HG03558 (cell line): Measurements from ENCODE around the gene CENPP.
"Not testable (repeated sequence)": the region's sequence is repeated elsewhere in the genome, so short reads cannot be mapped to it uniquely, and the experiment has no call there.

Source experiments
- ATAC-seq: cut with Tn5 transposase; IDR thresholded peaks from one replicate; pipeline ENCODE4 v1.9.1; 2021; ENCODE audit warnings: moderate number of reproducible peaks; ENCODE audit not compliant: unreplicated experiment; ENCODE audit errors: extremely low read depth

CENPP gene

DNA sequence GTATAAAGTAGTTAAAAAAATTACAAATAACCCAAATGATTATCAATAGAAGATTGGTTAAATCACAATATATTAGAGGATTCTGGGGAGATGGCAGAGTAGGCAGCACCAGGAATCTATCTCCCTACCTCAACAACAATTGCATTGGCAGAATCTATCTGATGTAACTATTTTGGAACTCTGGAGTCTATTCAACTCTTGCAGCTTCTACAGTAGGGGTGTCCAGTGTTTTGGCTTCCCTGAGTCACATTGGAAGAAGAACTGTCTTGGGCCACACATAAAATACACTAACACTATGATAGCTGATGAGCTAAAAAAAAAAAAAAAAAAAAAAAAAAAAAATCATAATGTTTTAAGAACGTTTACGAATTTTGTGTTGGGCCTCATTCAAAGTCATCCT is 239.2 kb downstream of the CENPP start:
- no peak for ATAC-seq

DNA sequence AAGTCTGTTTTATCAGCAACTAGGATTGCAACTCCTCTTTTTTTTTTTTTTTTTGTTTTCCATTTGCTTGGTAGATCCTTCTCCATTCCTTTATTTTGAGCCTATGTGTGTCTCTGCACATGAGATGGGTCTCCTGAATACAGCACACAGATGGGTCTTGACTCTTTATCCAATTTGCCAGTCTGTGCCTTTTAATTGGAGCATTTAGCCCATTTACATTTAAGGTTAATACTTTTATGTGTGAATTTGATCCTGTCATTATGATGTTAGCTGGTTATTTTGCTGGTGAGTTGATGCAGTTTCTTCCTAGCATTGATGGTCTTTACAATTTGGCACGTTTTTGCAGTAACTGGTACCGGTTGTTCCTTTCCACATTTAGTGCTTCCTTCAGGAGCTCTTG is 246.1 kb downstream of the CENPP start:
- ATAC-seq, result not testable (repeated sequence)

GRCh38 chr9:92573612-92574011 is 247.9 kb downstream of the CENPP start:
- ATAC-seq, result not testable (repeated sequence)

DNA sequence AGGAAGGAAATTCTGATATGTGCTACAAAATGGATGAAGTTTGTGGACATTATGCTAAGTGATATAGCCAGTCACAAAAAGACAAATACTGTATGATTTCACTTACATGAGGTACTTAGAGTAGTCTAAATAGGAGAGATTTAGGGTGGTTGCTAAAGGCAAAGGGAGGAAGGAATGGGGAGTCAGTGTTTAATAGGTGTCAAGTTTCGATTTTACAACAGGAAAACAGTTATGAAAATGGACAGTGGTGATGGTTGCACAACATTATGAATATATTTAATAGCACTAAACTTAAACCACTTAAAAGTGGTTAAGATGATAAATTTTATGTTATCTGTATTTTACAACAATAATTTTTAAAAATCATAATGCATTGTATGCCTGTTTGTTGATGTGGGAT is 250.4 kb downstream of the CENPP start:
- ATAC-seq, result no peak

DNA sequence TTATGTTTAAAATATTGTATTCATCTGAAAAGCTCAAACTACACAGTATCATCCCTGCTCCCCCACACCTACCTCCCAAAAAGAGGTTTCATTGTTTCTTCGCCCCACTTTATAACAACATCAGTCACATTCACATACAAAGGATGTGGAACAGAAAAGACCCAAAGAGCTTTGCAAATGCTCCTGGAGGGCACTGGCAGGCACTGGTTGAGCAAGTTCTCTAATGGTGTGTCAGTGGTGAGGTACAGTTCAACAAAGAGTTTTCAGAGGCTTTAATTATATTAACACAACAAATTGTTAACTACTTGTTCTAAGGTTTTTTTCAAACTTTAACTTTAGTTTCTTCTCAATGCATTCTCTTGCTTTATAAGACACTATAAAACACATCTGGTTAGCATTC is 264.2 kb downstream of the CENPP start:
- ATAC-seq, result no peak

GRCh38 chr9:92590377-92590776 is 264.6 kb downstream of the CENPP start:
- no peak for ATAC-seq

DNA sequence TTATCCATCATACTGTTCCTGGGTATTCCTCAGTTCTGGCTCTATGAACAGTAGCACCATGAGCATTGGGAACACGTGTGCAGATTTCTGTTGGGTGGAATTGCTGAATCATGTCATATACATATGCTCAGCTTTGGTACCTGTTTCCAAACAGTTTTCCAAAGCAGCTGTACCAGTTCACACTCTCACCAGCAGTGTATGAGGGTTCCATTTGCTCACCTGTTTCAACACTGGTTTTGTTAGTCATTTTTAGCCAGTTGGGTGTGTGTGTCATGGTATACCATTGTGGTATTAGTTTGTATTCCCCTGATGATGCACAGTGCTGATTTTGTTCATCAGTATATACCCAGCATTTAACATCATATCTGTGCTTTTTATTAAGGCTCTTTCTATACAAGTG is 266.8 kb downstream of the CENPP start:
- no peak for ATAC-seq

DNA sequence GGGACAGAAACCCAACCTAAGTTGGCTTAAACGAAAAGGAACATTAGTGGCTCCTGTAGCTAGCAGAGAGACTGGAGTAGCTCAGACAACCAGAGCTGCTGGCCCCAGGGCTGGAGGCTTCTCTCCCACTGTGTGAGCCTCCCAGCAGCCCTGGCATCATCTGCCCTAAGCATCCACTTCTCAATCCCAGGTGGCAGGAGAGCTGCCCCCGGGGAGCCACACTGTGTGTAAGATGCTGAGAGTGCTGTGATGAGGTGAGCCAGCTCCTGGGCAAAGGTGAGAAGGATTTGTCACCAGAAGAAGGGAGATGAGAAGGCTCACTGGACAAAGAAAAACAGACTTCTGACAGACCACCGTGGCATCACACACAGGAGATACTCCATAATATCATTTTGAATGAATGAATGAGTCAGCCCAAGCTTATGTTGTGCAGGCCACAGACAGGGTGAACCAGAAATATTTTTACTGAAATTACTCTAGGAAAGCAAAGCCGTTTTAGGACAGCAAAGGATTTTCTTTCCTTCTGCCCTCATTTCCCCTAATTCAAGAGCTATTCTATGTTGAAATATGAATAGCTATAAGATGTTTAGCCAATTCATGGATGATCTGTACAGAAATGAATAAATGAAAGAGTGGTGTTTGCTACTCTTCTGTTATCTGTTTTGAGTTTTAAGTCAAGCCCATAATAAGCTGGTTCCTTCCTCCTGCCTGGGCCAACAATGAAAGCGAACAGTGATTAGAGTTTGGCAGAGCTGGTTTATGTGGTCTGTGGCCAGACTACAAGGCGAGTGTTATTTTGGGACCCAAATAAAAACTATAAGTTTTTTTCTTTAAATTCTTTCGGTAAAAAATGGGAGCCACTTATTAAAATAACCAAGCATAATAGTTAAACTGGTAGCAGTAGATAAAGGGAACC is 267.5 kb downstream of the CENPP start:
- ATAC-seq, result no peak

DNA sequence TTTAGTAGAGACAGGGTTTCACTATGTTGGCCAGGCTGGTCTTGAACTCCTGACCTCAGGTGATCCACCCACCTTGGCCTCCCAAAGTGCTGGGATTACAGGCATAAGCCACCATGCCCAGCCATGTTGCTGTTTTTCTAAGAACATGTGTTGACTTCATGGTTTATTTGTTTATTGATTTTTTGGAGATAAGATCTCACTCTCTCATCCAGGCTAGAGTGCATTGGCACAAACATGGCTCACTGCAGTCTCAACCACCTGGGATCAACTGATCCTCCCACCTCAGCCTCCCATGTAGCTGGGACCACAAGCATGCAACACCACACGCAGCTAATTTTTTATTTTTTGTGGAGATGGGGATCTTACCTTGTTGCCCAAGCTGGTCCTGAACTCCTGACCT is 269.3 kb downstream of the CENPP start:
- not testable (repeated sequence) for ATAC-seq

- ATAC-seq, result no peak
Measured at GRCh38 chr9:92595930-92596329, 270.2 kb downstream of the CENPP start.

DNA sequence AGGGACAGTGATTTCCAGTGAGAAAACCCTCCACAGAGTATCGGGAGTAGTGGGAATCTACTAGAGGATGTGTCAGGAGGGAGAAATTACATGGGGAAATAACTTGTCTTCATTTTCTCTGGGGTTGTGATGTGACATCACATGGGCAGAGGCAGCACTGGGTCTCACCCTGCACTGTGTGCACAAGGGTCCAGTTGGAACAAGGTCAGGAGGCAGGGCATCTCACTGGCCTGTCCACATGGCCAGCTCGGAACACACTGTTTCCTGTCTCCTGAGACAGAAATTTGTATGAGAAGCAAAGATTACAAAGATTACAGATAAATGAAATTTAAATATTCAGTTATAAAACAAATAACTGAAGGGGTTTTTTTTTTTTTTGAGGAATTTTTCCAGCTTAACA is 272.6 kb downstream of the CENPP start:
- no peak for ATAC-seq

DNA sequence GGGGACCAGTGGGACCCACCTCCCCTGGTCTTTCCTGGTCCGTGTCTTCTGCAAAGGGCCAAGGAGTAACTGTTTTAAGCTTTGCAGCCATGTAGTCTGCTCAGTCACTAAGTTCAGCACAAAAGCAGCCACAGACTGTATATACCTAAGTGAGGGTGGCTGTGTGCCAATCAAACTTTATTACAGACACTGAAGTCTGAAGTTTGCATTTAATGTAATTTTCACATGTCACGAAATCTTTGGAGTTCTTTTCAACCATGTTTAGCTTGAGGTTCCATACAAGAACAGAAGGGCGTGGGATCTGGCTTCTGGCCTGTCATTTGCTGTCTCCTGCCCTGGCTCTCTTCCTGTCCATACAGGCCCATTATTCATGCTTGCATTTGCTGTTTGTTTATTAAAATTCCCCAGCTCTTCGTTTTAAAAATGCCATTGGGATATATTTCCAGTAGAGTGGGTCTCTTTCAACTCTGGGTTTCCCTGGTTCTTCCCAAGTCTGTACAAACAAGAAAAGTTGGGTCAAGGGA is 274.2 kb downstream of the CENPP start:
- no peak for ATAC-seq

GRCh38 chr9:92600462-92601261 is 274.9 kb downstream of the CENPP start:
- ATAC-seq, result no peak

DNA sequence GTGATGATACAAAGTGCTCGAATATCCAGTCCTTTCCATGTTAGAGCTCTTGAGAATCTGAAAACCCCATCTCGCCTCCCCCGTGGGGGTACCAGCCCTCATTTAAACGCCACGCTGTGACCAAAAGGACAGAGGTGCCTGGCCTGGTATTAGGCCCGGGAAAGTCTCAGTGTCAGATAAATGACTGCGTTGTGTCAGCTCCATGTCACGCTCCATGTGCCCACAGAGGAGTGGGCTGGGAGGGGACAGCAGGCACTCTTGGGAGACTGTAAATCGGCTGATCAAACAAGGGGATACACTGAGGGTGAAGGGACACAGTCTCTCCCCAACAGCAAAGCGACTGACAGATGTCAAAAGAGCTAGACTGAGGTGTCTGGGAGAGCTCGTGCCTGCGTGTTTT is 275.7 kb downstream of the CENPP start:
- ATAC-seq, result no peak

DNA sequence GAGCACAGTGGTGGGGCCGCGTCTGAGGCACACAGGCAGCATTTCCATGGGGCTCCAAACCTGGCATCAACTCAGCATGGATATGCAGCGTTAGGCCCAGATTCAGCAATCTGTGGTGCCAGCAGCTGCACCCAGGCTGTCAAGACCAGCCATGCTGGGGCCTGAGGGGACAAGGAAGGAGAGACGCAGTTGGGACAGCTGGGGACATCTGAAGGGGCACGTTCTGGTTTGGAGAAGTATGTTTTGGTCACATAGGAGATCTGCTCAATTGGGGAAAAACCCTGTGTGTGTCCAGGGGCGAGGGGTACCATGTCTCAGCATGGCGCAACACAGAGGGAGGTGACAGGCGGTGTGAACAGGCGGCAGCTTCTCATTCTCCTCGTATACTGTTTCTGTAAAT is 276.7 kb downstream of the CENPP start:
- no peak for ATAC-seq

DNA sequence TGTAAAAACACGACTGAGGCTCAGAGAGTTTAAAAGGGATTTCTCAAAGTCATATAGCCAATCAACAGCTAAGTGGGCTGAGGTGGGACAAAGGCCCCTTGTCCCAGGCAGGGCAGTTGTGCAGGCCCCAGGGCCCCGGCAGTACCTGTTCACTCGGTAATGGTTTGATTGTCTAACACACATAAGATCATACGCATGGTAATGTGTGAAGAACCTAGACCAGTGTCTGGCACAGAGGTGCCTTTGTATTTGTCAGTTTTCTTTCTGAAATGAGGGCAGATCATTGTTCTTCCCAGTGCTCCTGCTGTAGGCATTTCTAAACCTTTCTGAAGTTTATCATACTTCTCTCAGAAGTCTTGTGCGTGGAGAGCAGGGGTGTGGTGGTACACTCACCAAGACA is 277.3 kb downstream of the CENPP start:
- no peak for ATAC-seq

DNA sequence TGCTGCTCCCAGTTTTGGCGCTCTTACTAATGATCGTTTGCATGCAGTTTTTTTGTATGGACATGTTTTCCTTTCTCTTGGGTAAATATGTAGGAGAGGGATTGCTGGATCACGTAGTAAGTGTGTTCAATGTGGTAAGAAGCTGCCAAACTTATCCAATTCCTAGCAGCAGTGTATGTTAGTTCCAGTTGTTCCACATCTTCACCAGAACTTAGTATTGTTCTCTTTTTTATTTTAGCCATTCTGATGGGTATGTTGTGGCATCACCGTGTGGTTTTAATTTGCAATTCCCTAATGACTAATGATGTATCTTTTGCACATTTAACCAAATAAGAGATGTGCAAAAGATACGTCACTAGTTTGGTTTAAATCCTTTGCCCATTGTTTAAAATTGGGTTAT is 278.2 kb downstream of the CENPP start:
- ATAC-seq, result no peak

GRCh38 chr9:92605224-92605623 is 279.5 kb downstream of the CENPP start:
- no peak for ATAC-seq

DNA sequence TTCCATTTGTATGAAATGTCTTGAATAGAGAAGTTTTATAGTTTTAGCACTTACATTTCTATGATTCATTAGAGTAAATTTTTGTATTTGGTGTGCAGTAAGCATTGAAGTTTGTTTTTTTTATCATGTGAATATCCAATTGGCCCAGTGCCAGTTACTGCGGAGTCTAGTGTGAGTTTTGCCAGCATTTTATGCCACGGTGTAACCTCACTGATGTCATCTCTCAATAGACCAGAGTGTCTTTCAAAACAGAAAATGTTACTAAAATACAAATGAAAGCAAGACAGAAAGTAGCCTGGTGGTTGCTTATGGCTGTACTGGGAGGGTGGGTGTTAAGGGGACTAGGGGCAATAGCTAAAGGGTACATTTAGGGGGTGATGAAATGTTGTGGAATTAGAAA is 281.3 kb downstream of the CENPP start:
- no peak for ATAC-seq

- no peak for ATAC-seq
Measured at GRCh38 chr9:92607773-92608172, 282.0 kb downstream of the CENPP start.

DNA sequence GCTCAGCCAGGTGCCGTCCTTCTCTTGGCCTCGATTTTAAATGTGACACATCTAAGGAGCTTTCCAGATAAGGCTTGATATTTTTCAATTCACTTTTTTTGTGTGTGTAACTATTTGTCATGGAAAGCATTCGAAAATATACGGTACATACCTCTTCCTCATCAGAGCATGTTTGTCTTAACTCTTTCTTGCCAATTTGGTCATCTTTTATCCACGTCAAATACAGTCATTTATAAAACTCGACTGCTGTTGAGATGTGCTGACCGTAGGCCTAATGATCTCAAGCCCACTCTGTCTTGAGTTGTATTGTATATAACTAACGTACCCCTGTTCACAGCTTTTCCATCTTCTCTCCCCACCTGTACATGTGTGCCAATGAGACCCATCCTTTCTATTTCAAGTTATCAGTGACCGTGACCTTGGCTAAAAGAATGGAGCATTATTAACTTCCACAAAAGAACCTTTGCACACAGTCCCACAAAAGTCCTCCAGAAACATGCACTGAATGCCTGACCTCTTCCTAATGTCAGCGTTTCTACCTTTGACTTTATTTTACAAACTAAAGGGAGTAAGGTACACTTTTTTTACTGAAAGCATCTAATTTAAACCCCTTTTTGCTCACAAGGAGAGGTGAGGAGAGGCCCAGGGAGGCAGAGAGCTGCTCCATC is 282.6 kb downstream of the CENPP start:
- ATAC-seq, result no peak
